HG02885 (cell line): ENCODE measurements around the gene S100A3.

Experiments
- ATAC-seq: cut with Tn5 transposase; IDR thresholded peaks from one replicate; pipeline ENCODE4 v1.9.1; 2021; ENCODE audit warnings: mild to moderate bottlenecking; ENCODE audit not compliant: unreplicated experiment, poor library complexity

The S100A3 gene

DNA sequence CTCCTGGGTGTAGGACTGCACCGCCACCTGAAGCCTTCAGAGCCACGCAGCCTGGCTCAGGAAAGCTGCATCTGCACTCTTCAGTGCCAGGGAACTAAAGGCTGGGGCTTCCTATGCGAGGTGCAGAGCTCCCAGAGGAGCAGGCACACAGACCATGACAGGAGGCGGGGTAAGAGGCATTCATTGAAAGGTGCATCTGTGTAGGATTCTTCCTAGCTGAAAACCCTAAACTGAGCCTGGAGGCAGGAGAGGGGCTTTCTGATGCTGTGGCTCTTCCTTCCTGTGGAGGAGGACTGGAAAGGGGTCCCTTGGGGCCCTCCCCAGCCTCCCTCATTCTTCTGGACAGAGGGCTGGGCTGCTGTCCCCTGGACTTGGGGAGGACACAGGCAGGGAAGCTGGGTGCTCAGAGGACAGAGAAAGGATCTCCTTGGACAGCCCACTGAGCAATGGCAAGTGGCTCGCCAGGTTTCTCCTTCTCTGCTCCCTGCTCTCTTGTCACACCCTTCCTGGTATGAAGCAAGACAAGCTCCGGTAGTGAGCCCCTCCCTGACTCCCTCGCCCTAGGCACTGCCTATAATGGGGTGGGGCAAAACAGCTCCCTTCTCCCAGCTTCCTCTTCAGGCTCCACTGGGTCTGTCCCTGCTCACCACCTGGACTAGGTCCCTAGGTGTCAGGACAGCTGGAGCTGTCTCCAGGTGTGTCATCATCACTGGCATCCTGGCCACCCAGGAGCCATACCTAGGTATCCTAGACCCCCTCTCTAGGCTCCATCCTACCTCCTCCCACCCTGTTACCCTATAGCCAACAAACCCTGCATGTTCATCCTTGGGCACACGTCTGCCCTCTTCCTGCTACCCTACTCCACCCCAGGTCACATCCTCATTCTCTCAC is 33.3 kb downstream of the S100A3 start:
- ATAC-seq = no peak

DNA sequence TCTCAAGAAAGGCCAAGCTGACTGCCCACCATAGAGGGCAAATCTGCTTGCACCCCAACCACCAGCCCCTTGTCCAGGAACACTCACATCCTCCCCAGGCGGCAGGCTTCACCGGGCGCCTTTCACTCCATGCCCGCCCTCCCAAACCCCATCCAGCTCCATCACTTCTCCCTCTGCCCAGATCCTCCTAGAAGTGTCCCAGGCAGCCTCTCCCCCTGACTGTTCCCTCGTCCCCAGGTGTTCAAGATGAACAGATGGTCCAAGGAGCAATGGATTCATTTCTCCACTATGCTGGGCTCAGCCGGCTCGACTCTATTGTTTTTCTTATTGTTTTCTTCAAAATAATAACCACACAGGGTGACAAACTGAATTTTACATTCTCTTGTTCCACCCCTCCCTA is 35.4 kb downstream of the S100A3 start:
- no peak for ATAC-seq

- ATAC-seq = no peak
Observed at GRCh38 chr1:153513023-153513422, 36.0 kb downstream of the S100A3 start.

DNA sequence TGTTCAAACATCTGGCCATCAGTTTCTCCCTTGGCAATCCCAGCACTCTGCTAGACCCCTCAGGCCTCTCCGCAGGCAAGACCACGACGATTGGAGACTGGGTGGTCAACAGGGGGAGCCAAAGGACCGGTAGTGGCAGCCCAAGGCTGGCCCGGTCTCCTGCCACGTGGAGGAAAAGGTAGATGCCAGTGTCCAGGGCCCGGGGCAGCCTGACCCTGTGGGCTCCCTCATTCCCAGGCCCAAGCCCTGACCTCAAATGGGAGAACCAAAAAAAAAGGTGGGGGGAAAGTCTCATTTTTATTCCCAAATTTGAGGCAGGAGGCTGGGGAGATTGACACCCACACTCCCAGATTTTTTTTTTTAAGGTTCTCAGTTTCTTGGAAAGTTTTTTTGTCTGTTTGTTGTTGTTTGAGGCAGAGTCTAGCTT is 38.1 kb downstream of the S100A3 start:
- ATAC-seq = no peak

DNA sequence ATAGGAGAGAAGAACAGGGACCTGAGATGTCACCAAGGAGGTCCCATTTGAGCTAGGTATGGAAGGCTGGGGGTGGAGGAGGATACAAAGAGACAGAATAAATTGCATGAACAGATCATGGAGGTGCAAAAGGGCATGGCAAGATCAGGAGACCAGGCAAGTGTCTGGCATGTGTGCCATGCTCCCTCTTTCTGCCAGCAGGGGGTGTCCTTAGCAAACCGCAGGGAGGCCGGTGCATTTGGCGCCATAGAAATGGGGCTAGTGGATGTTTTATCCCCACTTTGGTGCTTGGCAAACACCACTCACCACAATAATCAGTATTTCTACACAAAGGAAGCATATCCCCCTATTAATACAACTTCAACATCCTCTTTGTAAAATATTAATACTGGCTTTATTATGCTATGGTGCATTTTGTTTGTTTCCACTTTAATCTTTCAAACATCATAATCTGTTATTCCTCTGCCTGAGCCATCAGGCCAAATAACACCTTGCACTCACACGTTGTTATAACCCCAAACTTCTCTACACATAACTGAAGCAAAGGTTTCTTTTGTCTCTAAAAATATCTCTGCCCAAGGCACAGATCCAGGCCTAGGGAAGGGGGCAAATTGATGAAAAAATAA is 39.2 kb downstream of the S100A3 start:
- no peak for ATAC-seq

DNA sequence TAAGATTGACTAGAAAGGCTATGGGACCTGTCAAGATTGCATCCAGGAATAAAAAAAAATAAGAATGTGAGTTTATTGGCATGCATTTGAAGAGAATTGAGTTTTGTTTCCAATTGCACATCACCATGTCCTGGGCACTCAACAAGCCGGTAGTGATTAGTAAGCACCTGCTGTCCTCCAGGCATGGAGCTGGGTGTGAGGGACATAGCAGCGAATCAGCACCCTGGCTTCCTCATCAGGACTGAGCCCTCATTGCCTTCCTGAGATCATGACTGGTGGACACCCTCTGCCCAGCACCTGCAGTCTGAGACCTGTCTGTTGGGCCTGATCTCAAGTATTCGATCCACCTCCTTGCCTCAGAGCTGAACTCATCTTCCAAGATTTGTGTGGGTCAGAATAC is 40.0 kb downstream of the S100A3 start:
- ATAC-seq = no peak

GRCh38 chr1:153507926-153508583 is 41.0 kb downstream of the S100A3 start:
- ATAC-seq = no peak

DNA sequence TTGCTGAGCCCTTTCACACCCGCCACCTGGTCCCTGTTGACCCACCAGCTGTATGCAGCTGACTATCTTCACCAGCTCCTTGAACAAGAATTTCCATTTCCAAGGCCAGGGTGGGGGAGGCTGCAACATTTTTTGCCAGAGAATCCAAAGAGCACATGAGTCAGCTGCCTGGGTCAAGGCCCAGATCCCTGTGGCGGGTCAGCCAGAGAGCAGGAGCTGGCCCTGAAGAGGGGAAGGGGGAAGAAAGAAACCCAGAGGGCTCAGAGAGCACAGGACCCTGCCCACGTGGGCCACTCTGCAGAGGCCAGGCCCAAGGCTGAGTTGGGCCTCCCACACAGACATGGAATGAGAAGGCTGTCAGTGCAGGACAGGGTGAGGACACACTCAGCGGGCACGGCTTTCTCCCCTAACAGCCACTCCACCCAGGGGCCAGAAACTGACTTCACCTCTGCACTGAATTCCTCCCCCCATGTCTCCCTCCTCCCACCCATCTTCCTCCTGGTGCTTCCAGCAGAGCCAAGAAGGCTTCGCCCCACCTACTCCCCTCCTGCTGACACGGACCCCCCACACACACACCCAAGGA is 42.1 kb downstream of the S100A3 start:
- no peak for ATAC-seq

GRCh38 chr1:153506386-153506785 is 42.7 kb downstream of the S100A3 start:
- no peak for ATAC-seq

DNA sequence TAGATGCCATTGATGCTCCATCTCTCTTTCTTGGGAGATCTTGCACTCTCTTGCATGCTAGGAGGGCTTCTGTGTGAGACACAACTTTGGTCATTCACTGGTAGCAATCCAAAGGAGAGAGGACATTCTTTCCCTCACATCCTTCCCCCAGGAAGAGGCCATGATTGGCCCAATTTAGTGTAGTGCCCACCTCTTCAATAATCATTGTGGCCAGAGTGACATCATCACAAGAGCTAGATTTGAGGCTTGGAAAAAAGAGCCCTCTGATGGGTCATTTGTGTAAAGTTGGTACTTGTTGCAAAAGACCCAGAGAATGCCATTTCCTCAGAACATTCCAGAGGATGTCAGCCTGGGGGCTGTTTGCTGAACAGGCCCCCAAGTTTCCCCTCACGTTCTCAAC is 43.5 kb downstream of the S100A3 start:
- no peak for ATAC-seq

DNA sequence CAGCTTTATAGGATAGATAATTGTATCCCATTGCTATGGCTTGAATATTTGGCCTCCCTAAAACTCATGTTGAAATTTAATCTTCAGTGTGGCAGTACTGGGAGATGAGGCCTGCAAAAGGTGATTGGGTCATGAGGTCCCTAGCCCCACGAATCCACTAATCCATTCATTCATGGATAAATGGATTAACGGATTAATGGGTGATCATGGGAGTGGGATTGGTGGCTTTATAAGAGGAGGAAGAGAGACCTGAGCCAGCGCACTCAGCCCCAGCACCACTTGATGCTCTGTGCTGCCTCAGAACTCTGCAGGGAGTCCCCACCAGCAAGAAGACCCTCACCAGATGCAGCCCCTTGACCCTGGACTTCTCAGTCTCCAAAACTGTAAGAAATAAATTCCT is 45.3 kb downstream of the S100A3 start:
- no peak for ATAC-seq

- ATAC-seq = no peak
Observed at GRCh38 chr1:153498746-153499145, 50.3 kb downstream of the S100A3 start.
